BJ (cell line): ENCODE measurements around the gene ABI2. TPM values are rescaled to one million over a fixed set of nuclear protein-coding genes. Genes with fewer than 3 reads are reported as not detected.
"Not testable (repeated sequence)": the region's sequence is repeated elsewhere in the genome, so short reads cannot be mapped to it uniquely, and the experiment has no call there.

Experiments used
- CTCF ChIA-PET: fragments of 350-600 bp; formaldehyde crosslinking; extraction: SDS; loops from one replicate; lab custom pipeline; 2021; ENCODE audit warnings: antibody characterized with exemption, inconsistent platforms; lab: Yijun Ruan, JAX
- POLR2A ChIA-PET: fragments of 300-600 bp; sonication (Branson Sonifier 250); formaldehyde crosslinking; extraction: SDS; loops from one replicate; lab custom pipeline; 2021; ENCODE audit warnings: antibody characterized with exemption; lab: Charles Lee
- DNase-seq: peaks from one replicate; pipeline ENCODE4 v3.0.0-alpha.2; 2011; ENCODE audit warnings: low read depth
- H3K27me3 ChIP-seq: 2 replicates; pipeline ENCODE4 v1.6.0; 2011; ENCODE audit warnings: low read length; ENCODE audit not compliant: control insufficient read depth, insufficient read depth
- H3K36me3 ChIP-seq: 2 replicates; pipeline ENCODE4 v1.5.1; 2011; ENCODE audit warnings: low read length; ENCODE audit not compliant: control insufficient read depth, insufficient read depth
- H3K4me3 ChIP-seq: 2 replicates; pipeline ENCODE4 v1.5.1; 2011; ENCODE audit warnings: low read depth, mild to moderate bottlenecking, control low read depth, low read length
- polyA plus RNA-seq: library from polyadenylated mRNA; depleted of rRNA; stranded (reverse); fragments of >200 nt; gene quantifications from 2 replicates; pipeline ENCODE4 v1.2.3, GENCODE V29; 2011
- TF ChIP-seq, protein P1 (sequence below): IDR thresholded peaks from 2 replicates; pipeline ENCODE4 v1.5.1; 2011; ENCODE audit warnings: low read depth, mild to moderate bottlenecking, control low read depth, inconsistent platforms, low read length, moderate library complexity; ENCODE audit not compliant: insufficient read depth

Gene ABI2
- polyA plus RNA-seq, 1 experiment: 56.2 TPM

DNA sequence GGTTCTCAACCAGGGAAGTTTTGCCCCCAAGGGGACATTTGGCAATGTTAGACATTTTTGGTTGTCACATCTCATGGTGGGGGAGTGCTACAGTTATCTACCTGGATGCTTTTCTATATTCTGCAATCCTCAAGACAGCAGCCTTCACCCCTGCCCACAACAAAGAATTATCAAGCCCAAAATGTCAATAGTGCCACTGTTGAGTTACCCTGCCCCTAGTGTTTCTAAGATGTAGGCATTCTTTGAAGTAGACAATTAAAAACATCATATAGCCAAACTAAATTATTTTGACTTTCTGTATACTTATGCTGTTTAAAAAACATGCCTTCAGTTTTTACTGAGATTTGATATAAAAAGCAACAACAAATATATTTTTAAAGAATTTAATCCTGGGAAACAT, 48.0 kb downstream of the ABI2 start:
- ChIA-PET POLR2A (no interaction called here), CTCF (no interaction called here)
- H3K27me3 ChIP-seq: no peaks in the 10 kb centered on the region

DNA sequence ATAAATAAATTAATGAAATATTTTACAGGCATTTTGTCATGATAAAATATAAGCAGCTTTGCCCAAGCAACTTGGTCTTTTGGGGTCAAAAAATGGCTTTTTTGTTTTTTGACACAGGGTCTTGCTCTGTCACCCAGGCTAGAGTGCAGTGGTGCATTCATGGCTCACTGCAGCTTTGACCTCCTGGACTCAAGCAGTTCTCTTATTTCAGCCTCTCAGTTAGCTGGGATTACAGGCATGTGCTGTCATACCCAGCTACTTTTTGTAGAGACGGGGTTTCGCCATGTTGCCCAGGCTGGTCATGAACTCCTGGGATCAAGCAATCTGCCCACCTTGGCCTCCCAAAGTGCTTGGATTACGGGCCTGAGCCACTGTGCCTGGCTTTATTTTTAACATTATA, 51.0 kb downstream of the ABI2 start:
- Histone ChIP-seq H3K36me3 (0 out of 2 replicates have a peak, but pooled peaks cover 1% of the 10 kb centered on the region), H3K4me3 (no peak overlapping the region), H3K27me3 (no peaks in the 10 kb centered on the region)
- ChIA-PET CTCF (no interaction called here), POLR2A (no interaction called here)
- DNase-seq: no peak
- TF ChIP-seq, protein P1, sequence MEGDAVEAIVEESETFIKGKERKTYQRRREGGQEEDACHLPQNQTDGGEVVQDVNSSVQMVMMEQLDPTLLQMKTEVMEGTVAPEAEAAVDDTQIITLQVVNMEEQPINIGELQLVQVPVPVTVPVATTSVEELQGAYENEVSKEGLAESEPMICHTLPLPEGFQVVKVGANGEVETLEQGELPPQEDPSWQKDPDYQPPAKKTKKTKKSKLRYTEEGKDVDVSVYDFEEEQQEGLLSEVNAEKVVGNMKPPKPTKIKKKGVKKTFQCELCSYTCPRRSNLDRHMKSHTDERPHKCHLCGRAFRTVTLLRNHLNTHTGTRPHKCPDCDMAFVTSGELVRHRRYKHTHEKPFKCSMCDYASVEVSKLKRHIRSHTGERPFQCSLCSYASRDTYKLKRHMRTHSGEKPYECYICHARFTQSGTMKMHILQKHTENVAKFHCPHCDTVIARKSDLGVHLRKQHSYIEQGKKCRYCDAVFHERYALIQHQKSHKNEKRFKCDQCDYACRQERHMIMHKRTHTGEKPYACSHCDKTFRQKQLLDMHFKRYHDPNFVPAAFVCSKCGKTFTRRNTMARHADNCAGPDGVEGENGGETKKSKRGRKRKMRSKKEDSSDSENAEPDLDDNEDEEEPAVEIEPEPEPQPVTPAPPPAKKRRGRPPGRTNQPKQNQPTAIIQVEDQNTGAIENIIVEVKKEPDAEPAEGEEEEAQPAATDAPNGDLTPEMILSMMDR: no peak

More for the DNA sequence above, 48.0 kb downstream of the ABI2 start:
- 0 out of 2 replicates have a peak, but pooled peaks cover 1% of the 10 kb centered on the region for H3K36me3 ChIP-seq
- no peak overlapping the region for H3K4me3 ChIP-seq
- TF ChIP-seq, protein P1: no peak
- no peak for DNase-seq

DNA sequence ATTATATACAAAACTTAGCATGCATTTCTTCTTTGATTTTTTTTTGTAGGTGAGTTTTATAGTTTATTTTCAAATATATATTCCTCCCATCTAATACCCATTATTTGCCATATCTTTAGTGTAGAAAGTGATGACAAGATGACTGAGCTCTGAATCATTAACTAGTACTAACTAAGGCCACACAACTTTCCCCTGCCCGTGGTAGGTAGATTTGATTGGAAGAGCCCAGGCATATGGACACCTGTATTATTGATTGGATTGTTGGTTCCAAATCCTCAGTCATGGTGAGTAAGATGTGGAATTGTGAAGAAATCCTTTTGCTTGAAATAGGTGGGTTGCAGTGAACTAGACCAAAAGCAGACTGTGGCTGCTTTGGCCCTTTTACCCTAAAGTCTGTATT, 54.8 kb downstream of the ABI2 start:
- H3K36me3 ChIP-seq: 0 out of 2 replicates have a peak, but pooled peaks cover 1% of the 10 kb centered on the region
- H3K4me3 ChIP-seq: no peak overlapping the region
- POLR2A ChIA-PET: no interaction called here
- no peak for DNase-seq
- TF ChIP-seq, protein P1: no peak
- CTCF ChIA-PET: no interaction called here
- H3K27me3 ChIP-seq: no peaks in the 10 kb centered on the region

DNA sequence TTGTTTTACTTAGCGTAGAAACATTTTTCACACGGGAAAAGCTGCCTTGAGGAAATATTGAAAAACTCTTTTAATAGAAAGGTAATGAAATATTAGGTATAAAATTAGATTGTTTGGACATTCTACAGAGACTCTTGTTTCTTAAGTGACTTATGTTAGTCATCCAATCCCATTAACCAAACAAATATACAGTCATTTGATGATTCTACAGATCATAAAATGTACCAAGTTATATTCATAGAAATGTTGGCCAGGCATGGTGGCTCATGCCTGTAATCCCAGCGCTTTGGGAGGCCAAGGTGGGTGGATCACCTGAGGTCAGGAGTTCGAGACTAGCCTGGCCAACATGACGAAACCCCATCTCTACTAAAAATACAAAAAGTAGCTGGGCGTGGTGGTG, 60.0 kb downstream of the ABI2 start:
- H3K27me3 ChIP-seq, CTCF ChIA-PET, H3K36me3 ChIP-seq, DNase-seq, H3K4me3 ChIP-seq, POLR2A ChIA-PET: not testable (repeated sequence)

DNA sequence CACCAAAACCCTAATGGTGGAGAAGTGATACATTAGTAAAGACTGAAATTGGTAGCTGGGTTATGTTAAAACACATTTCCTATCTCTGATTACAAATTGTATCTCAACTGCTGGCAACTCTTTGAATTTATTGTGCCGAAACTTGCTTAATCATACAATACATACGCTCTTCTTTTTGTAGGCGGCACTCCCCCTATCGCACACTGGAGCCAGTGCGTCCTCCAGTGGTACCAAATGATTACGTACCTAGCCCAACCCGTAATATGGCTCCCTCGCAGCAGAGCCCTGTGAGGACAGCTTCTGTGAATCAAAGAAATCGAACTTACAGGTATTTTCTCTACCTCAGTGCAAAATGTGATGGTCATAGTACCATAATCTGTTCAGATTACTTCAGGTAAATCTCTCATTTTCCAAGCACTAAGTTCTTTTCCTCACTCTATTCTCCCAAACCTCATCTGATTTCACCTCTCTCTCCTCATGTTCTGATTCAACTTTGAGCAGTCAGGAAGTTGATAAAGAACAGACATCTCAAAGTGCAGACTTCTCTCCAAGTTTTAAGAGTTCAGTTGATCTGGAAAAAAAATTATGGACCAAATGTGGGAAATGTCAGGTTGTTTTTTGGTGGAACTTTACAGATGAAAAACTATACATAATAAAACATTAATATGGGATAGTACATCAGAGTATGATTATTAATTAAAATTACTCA, 66.5 kb downstream of the ABI2 start:
- DNase-seq: no peak
- TF ChIP-seq, protein P1: no peak
- Histone ChIP-seq H3K4me3 (no peak overlapping the region), H3K36me3 (peaks cover 3% of the 10 kb centered on the region), H3K27me3 (no peaks in the 10 kb centered on the region)
- ChIA-PET POLR2A (no interaction called here), CTCF (interaction anchor here (0.7 kb wide), 1 partner anchor 78 kb away, joined by 4 read pairs; no protein-coding TSS in a partner anchor)

DNA sequence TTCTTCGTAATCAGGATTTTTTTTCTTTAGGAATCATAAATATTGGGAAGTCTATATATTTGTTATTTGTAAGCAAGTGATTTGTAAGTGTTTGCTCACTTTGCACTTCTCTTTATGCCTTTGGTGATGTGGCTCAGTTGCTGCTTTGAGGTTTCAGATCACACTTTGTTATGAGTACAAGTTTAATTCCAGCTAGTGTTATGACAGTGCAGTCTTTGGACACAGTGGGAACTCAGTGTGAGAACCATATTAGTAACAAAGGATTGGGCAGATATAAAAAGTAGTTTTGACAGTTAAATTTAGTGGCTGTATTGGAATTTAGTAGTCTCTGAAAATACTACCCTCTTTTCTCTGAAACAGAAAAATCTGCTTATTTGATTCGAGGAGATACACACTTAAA, 67.7 kb downstream of the ABI2 start:
- no peaks in the 10 kb centered on the region for H3K27me3 ChIP-seq
- TF ChIP-seq, protein P1: no peak
- ChIA-PET POLR2A (no interaction called here), CTCF (interaction anchor here (0.6 kb wide), 2 partner anchors 199 to 820 kb away, joined by 3 read pairs; no protein-coding TSS in a partner anchor)
- no peak for DNase-seq
- peaks cover 3% of the 10 kb centered on the region for H3K36me3 ChIP-seq
- no peak overlapping the region for H3K4me3 ChIP-seq
